Neural progenitor cell (in vitro differentiated cells): ENCODE data around the gene ORM1.

Experiments
- EZH2 ChIP-seq: fragments of 200-600 bp; sonication (generic); IDR thresholded peaks from 2 replicates; pipeline ENCODE4 v1.6.1; 2017; ENCODE audit warnings: antibody characterized with exemption, mild to moderate bottlenecking, moderate library complexity
- EZH2phosphoT487 ChIP-seq: fragments of 200-600 bp; sonication (generic); IDR thresholded peaks from 2 replicates; pipeline ENCODE4 v1.6.1; 2017; ENCODE audit warnings: antibody characterized with exemption
- TF ChIP-seq, protein P1 (sequence below): fragments of 200-600 bp; sonication (generic); IDR thresholded peaks from 2 replicates; pipeline ENCODE4 v1.5.1; 2017; ENCODE audit warnings: antibody characterized with exemption, mild to moderate bottlenecking

DNA sequence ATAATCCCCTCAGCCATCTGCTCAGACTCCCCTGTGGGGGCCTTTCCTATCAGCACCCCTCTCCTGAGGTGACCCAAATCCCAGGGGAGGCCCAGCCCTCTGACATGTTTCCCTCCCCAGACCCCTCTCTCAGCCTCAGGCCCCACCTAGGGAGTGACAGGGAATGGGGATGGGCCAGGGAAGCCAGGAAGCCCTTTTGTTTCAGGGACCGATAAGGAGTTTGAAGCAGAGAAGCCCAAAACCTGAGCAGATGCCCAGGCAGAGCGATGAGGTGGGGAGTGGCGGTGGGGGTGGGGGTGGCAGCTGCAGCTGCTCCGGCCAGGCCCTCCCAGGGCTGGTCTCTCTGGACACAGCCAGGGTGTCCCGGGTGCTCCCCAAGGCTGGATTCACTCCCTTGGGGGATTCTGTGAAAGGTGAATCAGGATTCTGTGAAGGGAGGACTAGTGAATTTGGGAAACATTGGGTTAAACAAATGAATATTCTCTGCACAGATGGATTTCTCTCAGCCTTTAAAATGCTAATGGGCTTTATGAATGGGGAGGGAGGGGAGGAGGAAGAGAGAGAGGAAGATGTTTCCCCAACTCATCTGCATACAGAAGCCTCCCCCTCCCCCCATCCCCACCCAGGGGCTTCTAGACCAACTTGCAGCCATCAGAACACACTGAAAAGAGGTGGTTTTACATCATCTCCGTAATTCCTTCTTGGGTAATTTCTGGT, 47.5 kb downstream of the ORM1 start:
- TF ChIP-seq, protein P1, sequence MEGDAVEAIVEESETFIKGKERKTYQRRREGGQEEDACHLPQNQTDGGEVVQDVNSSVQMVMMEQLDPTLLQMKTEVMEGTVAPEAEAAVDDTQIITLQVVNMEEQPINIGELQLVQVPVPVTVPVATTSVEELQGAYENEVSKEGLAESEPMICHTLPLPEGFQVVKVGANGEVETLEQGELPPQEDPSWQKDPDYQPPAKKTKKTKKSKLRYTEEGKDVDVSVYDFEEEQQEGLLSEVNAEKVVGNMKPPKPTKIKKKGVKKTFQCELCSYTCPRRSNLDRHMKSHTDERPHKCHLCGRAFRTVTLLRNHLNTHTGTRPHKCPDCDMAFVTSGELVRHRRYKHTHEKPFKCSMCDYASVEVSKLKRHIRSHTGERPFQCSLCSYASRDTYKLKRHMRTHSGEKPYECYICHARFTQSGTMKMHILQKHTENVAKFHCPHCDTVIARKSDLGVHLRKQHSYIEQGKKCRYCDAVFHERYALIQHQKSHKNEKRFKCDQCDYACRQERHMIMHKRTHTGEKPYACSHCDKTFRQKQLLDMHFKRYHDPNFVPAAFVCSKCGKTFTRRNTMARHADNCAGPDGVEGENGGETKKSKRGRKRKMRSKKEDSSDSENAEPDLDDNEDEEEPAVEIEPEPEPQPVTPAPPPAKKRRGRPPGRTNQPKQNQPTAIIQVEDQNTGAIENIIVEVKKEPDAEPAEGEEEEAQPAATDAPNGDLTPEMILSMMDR = no peak
- TF ChIP-seq EZH2 = no peak
- no peak for TF ChIP-seq EZH2phosphoT487
